Glomerular visceral epithelial cell (primary cell): Measurements from ENCODE around the gene CPA3.

Experiments
- DNase-seq: peaks from one replicate; pipeline ENCODE4 v3.0.0-alpha.2; 2016; ENCODE audit errors: extremely low spot score

CPA3 gene, protein sequence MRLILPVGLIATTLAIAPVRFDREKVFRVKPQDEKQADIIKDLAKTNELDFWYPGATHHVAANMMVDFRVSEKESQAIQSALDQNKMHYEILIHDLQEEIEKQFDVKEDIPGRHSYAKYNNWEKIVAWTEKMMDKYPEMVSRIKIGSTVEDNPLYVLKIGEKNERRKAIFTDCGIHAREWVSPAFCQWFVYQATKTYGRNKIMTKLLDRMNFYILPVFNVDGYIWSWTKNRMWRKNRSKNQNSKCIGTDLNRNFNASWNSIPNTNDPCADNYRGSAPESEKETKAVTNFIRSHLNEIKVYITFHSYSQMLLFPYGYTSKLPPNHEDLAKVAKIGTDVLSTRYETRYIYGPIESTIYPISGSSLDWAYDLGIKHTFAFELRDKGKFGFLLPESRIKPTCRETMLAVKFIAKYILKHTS

DNA sequence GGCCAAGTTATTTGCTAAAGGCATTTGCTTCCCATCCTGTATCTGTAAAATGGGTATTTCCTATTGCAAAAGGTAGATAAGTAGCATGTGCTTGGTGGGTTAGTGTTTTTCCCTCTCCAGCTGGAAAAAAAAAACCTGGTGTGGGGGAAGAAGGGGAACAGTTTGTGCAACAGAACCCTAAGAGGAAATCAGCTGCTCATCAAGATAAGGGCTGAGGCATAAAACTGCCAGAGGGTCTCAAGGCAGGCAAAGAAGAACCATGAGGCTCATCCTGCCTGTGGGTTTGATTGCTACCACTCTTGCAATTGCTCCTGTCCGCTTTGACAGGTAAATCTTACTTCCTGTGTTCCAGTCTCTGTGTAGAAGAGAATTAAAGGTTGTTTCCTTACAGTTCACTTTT is at the start of gene CPA3:
TSS of gene CPA3 (plus strand) at position 248 of the 400 bp plus-strand sequence. CDS start at position 260, 12 bp downstream.
- DNase-seq = no peak

DNA sequence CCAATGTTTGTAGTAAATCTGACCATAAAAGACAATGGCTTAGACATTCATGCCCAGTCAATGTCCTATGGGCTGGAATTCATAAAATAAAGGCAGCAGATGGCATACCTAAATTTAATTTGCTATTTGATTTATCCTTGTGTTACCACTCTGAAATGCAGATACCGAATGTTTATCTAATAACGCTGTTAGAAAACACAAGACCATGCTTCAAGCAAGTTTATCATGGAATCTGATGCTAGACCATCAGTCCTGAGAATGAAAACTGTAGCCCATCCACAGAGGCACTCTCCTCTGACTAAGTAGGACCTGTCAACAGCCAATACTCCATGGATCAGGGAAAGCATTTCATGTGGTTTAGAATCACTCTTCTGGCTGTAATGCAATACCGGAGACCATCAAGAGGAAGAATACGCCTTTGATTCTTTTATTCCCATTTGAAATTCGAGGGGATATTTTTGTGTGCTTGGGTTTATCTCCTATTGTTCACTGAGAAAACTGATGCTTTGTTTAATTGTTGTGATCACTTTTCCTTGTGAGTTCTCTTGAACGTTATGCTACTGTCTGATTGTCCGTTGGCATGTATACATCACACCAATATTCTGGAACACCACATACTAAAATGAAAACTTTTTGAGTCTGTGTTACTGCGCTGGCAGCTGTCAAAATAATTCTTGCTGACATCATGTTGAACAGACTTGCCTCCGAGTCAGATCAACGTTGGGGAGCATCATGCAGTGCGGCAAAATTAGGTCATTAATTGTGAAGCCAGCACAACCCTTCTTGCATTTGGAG is 49.6 kb upstream of the CPA3 start:
- no peak for DNase-seq

DNA sequence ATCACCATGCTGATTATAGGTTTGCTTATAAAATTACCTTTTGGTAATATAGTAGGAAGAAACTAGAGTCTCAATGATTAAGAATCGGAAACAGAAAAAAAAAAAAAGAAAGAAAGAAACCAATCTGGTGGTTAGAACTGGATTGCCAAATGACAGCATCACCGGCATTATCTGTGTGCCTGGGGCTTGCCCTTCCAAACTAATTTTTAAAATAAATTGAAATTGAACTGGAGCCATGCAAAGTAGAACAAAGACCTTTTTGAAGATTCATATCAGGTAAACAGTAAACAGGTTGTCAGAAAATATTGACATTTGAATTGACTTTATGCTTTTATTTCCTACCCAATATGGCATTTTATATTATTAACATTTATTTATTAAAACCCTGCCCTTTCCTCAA is 48.7 kb upstream of the CPA3 start:
- DNase-seq = no peak

DNA sequence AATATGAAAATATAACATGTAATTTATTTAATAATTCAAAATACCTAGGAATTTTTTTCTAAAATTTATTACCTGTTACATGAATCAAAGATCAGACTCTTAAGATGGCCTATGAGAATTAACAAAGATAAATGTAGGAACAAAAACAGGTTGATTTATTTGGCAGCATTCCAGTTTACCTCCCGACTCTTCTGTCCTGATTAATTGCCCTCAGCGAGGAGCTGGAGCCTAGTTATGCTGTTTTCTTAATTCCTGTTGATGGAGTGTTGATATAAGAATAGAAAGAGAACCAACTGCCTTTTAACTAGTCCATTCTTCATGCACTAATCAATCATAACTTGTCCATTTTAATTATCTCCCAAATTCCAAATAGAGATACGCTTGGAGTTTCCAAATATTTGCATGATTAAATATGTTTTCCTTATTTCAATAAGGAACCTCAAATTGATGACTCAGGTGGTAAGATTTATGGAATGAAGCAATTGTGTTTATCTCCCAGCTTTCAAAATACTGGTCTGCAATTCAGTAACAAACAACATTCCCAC is 48.0 kb upstream of the CPA3 start:
- DNase-seq = no peak

DNA sequence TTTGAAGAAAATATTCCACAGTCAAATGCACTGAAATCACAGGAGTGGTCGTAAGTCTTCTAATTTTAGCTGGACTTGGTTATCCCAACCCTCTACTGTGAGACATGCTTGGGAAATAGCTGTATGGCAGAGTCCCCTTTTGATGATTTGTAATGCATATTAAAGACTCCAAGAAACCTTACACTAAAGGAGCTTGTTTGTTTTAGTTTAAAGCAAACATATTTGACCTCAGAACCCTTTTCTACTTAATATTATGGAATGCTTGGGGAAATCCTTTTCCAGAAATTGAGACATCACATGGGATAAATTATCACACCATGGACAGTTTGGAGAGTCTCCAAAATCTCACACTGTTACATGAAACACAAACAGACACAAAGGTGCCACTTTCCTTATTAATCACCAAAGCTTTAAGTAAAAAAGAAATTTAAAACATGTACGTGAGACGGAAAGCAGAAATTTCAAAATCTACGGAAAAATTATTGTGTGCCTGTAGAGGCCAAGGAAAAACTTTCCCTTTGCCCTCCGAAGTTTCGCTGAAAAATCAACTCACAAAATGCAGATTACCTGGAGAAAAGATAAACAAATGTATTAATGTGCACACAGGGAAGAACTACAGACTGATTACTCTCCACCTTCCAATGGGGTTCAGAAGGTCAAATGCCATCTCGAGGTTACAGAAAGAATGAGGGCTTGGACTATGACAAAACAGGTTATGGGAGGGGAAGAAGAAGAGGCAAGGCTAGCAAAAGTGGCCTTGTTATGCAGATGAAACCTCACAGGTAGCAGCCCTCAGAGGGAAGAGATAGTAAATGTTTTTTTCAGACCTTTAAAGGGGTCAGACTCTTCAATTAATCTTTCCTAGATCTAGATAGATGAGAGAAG is 44.5 kb upstream of the CPA3 start:
- no peak for DNase-seq

DNA sequence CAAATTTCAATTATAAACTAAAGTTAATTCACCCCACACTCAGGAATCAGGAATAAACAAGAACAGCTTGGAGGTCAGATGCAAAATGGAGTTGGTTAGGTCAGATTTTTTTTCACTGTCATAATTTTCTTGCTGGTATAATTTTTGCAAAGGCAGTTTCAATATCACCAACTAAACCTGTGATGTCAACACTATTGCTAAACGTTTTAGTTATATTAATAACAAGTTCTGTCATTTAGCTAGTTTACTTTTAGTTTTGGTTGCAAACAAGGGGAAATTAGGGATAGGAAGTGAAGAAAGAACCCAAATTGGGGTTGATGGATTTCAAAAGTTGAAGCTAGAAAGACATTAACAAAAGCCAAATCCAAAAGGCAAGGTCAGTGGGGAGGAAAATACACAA is 42.1 kb upstream of the CPA3 start:
- no peak for DNase-seq

DNA sequence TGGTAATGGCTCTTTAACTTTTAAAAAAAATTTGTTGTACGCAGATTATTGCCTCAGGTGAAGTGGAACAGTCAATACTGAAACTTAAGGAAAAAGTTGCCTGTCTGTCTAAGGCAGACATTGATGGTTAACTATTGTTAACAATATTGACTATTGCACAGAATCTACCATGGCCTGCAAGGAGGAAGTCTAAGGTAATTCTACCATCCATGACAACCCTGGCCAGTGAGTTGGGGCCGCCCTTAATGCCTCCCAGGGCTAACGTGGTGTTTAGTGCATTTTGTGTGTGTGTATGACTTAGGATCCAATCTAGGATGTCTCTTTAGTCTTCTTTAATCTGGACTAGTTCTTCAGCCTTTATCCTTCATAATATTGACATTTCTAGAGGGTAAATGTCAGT is 39.6 kb upstream of the CPA3 start:
- no peak for DNase-seq

DNA sequence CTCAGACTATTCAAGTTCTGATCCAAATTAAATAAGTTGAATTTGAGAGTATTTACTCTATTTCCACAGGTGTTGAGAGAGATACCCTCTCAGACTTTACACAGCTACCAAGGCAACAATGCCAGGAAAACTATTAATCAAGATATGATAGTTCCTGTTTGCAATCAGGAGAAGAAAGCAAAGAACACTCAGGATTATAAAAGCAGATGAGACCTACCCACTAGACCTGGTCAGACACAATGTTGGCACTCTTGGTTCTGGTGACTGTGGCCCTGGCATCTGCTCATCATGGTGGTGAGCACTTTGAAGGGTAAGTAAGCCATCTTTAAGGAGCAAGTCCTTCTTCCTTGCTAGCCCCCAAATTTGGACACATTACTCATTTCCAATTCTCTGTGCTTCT is 37.5 kb upstream of the CPA3 start, which contains the start of gene CPB1:
TSS of gene CPB1 (plus strand) at position 227 of the 400 bp plus-strand sequence. CDS start at position 240, 13 bp downstream.
- no peak for DNase-seq

DNA sequence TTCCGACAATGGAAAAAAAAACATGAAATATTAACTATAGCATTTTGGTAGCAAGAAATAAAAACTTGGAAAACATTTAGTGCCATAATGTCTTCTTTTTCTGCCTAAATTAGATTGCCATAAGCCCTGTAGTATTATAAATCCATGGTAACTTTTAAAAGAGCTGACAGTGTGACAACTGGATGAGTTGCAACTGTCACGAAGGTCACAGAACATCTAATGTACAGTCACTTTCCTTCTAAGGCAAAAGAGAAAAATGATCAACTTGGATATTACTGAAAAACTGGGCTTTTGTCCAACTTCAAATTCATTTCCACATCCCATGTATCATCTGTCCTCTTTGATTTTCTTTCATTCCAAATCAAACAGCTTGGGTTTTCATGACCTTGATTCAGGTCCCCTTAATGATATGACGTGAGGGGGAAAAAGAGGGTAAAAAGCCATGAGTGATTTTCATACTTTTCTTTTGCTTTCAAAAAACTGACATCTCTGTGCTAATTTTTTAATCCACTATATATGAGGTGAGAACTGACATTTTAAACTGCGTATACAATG is 36.9 kb upstream of the CPA3 start:
- DNase-seq = no peak

DNA sequence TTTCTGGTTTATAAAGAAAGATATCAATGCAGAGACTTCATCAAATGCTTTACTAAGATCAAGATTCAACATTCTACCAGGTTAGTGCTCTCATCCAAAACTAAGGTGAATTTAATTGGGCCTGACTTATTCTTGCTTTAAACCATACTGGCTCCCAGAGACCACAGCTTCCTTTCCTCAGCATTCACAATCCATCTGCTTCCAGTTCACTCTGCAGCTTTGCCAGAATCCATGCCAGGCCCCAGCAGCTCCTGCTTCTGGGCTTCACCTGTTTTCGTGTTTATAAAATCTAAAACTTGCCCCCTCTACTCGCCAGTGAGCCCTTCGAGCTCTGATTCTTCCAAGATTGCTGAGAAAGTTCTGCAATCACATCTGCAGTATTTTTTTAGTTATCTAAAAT is 35.2 kb upstream of the CPA3 start:
- no peak for DNase-seq

DNA sequence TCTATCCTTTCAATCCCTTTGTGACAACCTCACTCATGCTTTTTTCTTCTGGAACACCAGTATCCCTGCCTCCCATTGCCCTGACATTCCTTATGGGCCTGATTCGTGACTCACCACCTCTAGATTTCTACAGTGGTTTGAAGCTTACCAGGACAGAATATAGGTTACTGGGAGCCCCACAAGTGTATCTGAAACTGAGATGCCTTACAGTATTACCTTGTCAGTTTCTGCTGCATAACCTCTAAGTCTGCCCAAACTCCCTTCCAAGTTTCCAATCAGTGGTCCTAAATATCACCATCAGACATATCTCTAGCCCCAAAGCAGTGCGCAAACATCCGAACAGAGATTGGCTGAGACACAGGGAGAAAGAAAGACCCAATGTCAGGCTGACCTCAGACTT is 31.9 kb upstream of the CPA3 start:
- DNase-seq = peak; percentile 9

DNA sequence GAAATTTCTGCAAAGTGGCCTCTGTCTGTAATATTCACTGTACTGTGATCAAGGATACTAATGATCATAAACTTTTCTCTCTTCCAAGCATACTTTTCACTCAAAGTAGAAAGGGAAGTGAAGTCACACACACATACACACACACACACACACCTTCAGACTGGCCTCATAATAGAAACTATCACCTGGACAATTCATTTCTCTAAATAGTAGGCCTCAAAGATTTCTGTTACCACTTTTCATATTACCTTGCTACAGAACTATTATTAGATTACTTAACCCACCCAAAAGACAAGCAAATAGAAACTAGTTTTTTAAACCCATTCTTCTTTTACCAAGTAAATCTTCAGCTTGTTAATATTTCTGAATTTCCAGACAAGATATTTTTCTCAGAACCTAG is 25.3 kb upstream of the CPA3 start:
- DNase-seq = no peak

DNA sequence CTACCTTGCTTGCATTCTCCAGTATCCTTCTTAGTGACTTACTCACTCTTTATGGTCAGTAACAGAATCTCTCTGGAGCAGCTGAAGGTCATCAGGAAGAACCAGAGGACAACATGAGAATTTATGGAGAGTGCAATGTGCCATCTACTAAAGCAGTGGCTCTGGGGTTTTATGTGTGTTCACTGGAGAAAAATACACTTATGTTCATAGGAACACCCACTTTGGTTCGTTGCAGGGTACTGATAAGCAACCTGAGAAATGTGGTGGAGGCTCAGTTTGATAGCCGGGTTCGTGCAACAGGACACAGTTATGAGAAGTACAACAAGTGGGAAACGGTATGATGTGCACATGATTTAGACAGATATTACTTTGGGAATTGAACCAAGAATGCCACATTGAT is 24.6 kb upstream of the CPA3 start:
- no peak for DNase-seq

DNA sequence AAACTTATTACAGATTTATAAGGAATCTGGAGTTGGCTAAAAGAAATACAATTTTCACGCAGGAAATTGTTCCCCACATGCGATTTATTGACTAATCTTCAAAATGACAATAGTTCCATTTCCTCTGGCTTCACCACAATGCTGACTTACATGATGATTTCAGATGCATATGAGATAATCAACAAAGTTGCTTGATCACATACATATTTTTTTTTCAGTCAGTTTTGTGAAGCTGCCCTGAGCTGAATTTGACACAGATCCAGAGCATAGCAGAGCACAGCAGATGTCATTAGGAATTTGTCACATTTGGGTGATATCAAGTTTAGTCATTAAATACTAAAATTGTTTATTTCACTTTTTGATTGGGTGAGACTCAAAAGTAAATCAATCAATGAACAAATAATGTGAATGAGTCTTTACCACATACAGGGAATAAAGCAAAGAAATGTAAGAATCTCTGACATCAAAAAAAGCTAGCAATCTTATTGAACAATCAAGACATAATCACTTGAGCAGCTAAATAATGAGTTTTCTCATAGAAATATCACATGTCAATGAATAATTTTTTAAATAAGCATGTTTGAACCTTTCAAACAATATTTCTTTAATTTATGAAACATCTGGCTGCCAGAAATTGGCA is 19.2 kb upstream of the CPA3 start:
- no peak for DNase-seq

DNA sequence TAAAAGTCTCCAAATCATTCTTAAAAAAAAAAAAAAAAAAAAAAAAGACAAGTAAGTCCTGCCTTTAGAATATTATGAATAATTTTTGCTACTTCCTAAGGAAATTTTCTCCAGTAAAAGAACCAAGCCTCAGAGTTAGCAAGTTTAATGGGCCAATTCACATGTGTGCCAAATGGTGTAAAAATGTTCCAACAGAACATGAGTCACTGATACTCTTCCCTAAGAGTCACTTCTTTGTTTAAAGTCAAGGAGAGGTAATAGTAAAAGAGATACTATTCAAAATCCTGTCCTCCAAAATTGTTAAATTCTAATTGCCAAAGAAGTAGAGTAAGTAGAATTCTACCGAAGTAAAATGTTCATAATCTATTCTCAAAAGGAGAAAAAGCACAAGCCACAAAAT is 17.7 kb upstream of the CPA3 start:
- no peak for DNase-seq

DNA sequence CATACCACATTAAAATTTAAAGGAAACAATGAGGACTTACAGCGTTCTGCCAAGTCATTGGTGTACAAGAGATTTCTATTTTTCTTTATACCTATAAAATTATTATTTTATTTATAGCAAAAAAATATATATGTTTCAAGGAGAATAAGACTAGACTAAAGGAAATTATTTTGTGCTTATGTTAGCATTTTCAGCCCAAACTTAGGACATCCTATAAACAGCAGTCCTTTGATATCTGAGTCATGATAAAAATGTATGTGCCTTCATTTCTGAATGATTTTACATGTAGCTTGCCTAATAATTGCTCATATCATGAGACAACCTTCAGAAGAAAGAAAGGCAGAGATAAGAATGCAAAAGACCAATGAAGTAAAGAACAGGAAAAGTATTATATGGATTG is 16.7 kb upstream of the CPA3 start:
- DNase-seq = no peak

DNA sequence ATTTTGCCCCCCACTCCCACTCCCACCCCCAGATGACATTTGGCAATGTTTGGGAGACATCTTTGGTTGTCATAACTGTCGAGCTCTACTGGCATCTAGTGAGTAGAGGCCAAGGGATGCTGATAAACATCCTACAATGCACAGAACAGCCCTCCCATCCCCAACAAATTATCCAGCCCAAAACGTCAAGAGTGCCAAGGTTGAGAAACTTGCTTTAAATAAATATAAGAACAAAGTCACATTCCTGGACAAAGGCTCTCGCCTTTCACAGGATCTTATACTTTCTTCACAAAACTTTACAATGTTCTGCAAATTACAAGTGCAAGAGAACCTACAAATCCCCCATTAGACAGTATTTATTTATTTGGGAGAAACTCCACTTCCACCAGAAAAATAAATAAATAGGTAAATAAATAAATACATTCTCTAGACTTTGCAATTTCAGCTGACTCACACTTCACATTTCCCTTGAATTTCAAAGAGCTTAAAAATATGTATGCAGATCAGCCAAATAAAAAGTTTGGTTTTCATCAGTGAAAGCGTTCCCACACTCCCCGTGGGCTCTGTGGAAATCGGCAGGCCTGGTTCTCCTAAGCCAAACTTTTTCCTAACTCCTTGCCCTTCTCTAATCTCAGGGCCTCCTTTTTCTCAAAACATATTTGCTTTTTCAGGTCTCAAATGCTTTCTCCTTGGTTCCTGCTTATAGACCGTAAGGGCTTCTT is 12.7 kb upstream of the CPA3 start:
- DNase-seq = no peak

DNA sequence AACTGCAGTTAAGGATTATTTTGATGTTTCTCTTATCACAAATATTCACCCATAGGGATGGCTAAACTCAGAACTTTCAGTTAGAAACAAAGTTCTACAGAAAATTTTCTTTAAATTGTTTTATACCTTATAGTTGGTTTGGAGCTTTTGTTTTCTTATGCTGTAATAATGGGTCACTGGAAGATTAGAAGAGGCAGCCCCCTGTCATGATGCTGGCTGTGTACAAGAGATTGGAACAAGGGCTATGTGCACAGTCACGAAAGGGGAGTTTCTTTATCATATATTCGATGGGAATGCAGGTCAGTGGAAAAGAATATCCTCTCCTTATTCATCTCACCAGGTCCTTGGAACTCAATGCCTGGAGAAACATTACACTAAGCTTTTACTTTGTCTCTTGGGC is 12.0 kb upstream of the CPA3 start:
- no peak for DNase-seq

DNA sequence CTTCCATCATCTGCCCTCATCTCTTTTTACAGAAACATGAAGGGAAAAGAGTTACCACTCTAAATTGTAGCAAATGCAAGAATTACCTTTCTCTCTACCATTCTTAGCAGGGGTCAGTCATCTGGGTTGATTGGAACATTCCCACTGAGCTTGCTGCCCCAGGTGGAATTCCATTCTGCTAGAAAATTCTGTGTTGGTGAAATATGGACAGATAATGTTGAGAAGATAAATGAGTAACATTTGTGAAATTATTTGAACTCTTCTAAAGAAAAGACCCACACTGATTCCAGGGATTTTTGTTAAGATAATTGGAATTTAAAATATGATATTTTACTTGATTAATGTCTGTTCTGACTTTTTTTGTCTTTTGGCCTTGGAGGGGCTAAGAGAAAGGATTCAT is 11.0 kb upstream of the CPA3 start:
- no peak for DNase-seq

DNA sequence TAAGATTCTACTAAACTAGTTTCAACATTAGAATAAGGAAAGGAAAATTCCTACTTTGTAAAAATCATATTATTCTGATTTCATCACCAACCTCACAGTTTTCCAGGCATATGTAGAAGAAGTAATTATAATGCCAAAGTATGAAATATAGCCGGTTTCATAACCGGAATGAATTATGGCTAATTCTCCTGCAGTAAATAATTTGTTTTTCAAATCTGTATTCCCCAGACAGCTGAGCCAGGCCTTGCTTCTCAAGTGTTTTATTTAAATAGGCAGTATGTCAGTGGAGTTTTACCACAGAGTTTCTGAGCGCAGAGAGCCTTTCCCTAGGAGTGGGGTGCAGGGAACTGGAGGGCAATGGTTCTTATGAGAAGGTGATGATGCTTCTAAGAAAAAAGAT is 8.7 kb upstream of the CPA3 start:
- DNase-seq = no peak
